Smooth muscle cell (in vitro differentiated cells): Measurements from ENCODE around the gene CNTNAP4. TPM values are rescaled to one million over a fixed set of nuclear protein-coding genes. Genes with fewer than 3 reads are reported as not detected.

Source experiments
- DNase-seq: peaks from one replicate; lab custom pipeline; 2025; ENCODE audit not compliant: unreplicated experiment; lab: John Stamatoyannopoulos, UW
- H2AFZ ChIP-seq: fragments of 200-600 bp; sonication (generic); 2 replicates; pipeline ENCODE4 v1.6.0; 2016; ENCODE audit warnings: antibody characterized with exemption, low read depth, mild to moderate bottlenecking
- H3F3A ChIP-seq: fragments of 200-600 bp; sonication (generic); 2 replicates; pipeline ENCODE4 v1.6.0; 2017; ENCODE audit warnings: antibody characterized with exemption, low read depth
- H3K27ac ChIP-seq: fragments of 200-600 bp; sonication (generic); 2 replicates; pipeline ENCODE4 v1.5.1; 2016; ENCODE audit warnings: low read depth, mild to moderate bottlenecking
- H3K27me3 ChIP-seq: fragments of 200-600 bp; sonication (generic); 2 replicates; pipeline ENCODE4 v1.6.1; 2016; ENCODE audit warnings: low read depth, mild to moderate bottlenecking
- H3K36me3 ChIP-seq: fragments of 200-600 bp; sonication (generic); 2 replicates; pipeline ENCODE4 v1.5.1; 2016; ENCODE audit warnings: low read depth
- H3K4me1 ChIP-seq: fragments of 200-600 bp; sonication (generic); 2 replicates; pipeline ENCODE4 v1.5.1; 2016; ENCODE audit warnings: low read depth
- H3K4me2 ChIP-seq: fragments of 200-600 bp; sonication (generic); 2 replicates; pipeline ENCODE4 v1.6.0; 2016; ENCODE audit warnings: mild to moderate bottlenecking
- H3K4me3 ChIP-seq: fragments of 200-600 bp; sonication (generic); 2 replicates; pipeline ENCODE4 v1.5.1; 2016; ENCODE audit warnings: mild to moderate bottlenecking
- H3K79me2 ChIP-seq: fragments of 200-600 bp; sonication (generic); 2 replicates; pipeline ENCODE4 v1.6.0; 2016; ENCODE audit warnings: low read depth, mild to moderate bottlenecking
- H3K9ac ChIP-seq: fragments of 200-600 bp; sonication (generic); 2 replicates; pipeline ENCODE4 v1.6.0; 2016; ENCODE audit warnings: low read depth
- H3K9me3 ChIP-seq: fragments of 200-600 bp; sonication (generic); replicated peaks from 2 replicates; pipeline ENCODE4 v1.5.1; 2016; ENCODE audit warnings: low read depth
- H4K20me1 ChIP-seq: fragments of 200-600 bp; sonication (generic); 2 replicates; pipeline ENCODE4 v1.6.0; 2016; ENCODE audit warnings: low read depth
- CTCF ChIP-seq: fragments of 200-600 bp; sonication (generic); IDR thresholded peaks from 2 replicates; pipeline ENCODE4 v1.5.1; 2017; ENCODE audit warnings: borderline replicate concordance, mild to moderate bottlenecking, antibody characterized with exemption; ENCODE audit not compliant: insufficient read depth, poor library complexity, severe bottlenecking
- WGBS: methylation state at CpG from one replicate; pipeline ENCODE4 v1.1.7; 2016; ENCODE audit warnings: low lambda C conversion rate; 5-methylcytosine and 5-hydroxymethylcytosine counted together
- polyA plus RNA-seq: library from polyadenylated mRNA; unstranded; fragments of >200 nt; fragmentation: Nextera tagmentation; extraction: Ambion mirVana; gene quantifications from 2 replicates; pipeline ENCODE4 v1.2.1, GENCODE V29; 2016
- total RNA-seq: library from RNA; depleted of rRNA; stranded (reverse); fragments of >200 nt; gene quantifications from 2 replicates; pipeline ENCODE4 v1.2.3, GENCODE V29; 2014

CNTNAP4 gene
- total and polyA plus RNA-seq, 2 experiments from 2014 or later, result 0.13 to 0.25 TPM

GRCh38 chr16:76280421-76281215 lies 3.4 kb downstream of the CNTNAP4 start:
- no peak overlapping the region for H3K27ac ChIP-seq
- H3F3A ChIP-seq, result no peaks in the 10 kb centered on the region
- H2AFZ ChIP-seq, result no peak overlapping the region
- H3K36me3 ChIP-seq, result no peaks in the 10 kb centered on the region
- WGBS, result 85% methylated on average over 6 of the region's 6 CpGs
- no peak overlapping the region for H3K9ac ChIP-seq
- H3K79me2 ChIP-seq, result no peaks in the 10 kb centered on the region
- no peak overlapping the region for H3K4me2 ChIP-seq
- H3K4me3 ChIP-seq, result no peak overlapping the region
- TF ChIP-seq CTCF, result no peak
- H3K27me3 ChIP-seq, result peaks cover 15% of the 10 kb centered on the region
- no peak for DNase-seq
- peaks cover 4% of the 10 kb centered on the region for H3K4me1 ChIP-seq
- no peaks in the 10 kb centered on the region for H3K9me3 ChIP-seq
- H4K20me1 ChIP-seq, result no peaks in the 10 kb centered on the region

GRCh38 chr16:76287466-76287865 lies 10.3 kb downstream of the CNTNAP4 start:
- Histone ChIP-seq H3K9ac (no peak overlapping the region), H4K20me1 (no peaks in the 10 kb centered on the region), H3F3A (no peaks in the 10 kb centered on the region), H3K79me2 (no peaks in the 10 kb centered on the region), H3K36me3 (no peaks in the 10 kb centered on the region), H3K9me3 (no peaks in the 10 kb centered on the region), H3K27ac (no peak overlapping the region), H3K4me1 (no peaks in the 10 kb centered on the region), H2AFZ (no peak overlapping the region), H3K4me2 (no peak overlapping the region), H3K4me3 (no peak overlapping the region), H3K27me3 (no peaks in the 10 kb centered on the region)
- no peak for DNase-seq
- TF ChIP-seq CTCF, result no peak
- WGBS, result 78% methylated on average over 3 of the region's 3 CpGs

GRCh38 chr16:76292218-76292617 lies 15.0 kb downstream of the CNTNAP4 start:
- no peak overlapping the region for H3K27ac ChIP-seq
- H3F3A ChIP-seq, result no peaks in the 10 kb centered on the region
- H3K9ac ChIP-seq, result no peak overlapping the region
- no peak overlapping the region for H3K4me3 ChIP-seq
- no peaks in the 10 kb centered on the region for H4K20me1 ChIP-seq
- H3K9me3 ChIP-seq, result no peaks in the 10 kb centered on the region
- DNase-seq, result no peak
- no peak for TF ChIP-seq CTCF
- no peaks in the 10 kb centered on the region for H3K79me2 ChIP-seq
- H3K4me2 ChIP-seq, result no peak overlapping the region
- H3K4me1 ChIP-seq, result no peaks in the 10 kb centered on the region
- 81% methylated on average over 5 of the region's 5 CpGs for WGBS
- peaks cover 4% of the 10 kb centered on the region for H3K27me3 ChIP-seq
- H2AFZ ChIP-seq, result no peak overlapping the region
- H3K36me3 ChIP-seq, result no peaks in the 10 kb centered on the region

- H3K4me2 ChIP-seq, result no peak overlapping the region
- H3K27me3 ChIP-seq, result peaks cover 7% of the 10 kb centered on the region
- H3K4me3 ChIP-seq, result no peak overlapping the region
- H3K36me3 ChIP-seq, result no peaks in the 10 kb centered on the region
- no peak overlapping the region for H2AFZ ChIP-seq
- H3K27ac ChIP-seq, result no peak overlapping the region
- H3K9me3 ChIP-seq, result no peaks in the 10 kb centered on the region
- no peaks in the 10 kb centered on the region for H3K4me1 ChIP-seq
- 85% methylated on average over 3 of the region's 3 CpGs for WGBS
- H3F3A ChIP-seq, result no peaks in the 10 kb centered on the region
- DNase-seq, result no peak
- H4K20me1 ChIP-seq, result no peaks in the 10 kb centered on the region
- no peaks in the 10 kb centered on the region for H3K79me2 ChIP-seq
- H3K9ac ChIP-seq, result no peak overlapping the region
- no peak for TF ChIP-seq CTCF
These were observed 16.8 kb downstream of the CNTNAP4 start for GRCh38 chr16:76293980-76294379.
